Muscle layer of colon (tissue), 2 donors: ENCODE measurements around the gene CCNA1.

Source experiments
- H3K27ac ChIP-seq: one replicate; pipeline ENCODE4 v1.7.0; 2013; ENCODE audit warnings: low read depth, mild to moderate bottlenecking, low read length, moderate library complexity
- H3K27me3 ChIP-seq, 2 donors: one replicate each; pipeline ENCODE4 v1.7.0; 2013; ENCODE audit warnings: low read length in 2 of 2, mild to moderate bottlenecking in 2 of 2; ENCODE audit not compliant: insufficient read depth in 2 of 2, control insufficient read depth in 1 of 2
- H3K36me3 ChIP-seq: one replicate; pipeline ENCODE4 v1.7.0; 2013; ENCODE audit warnings: mild to moderate bottlenecking, low read length; ENCODE audit not compliant: insufficient read depth
- H3K4me1 ChIP-seq: one replicate; pipeline ENCODE4 v1.7.0; 2013; ENCODE audit warnings: mild to moderate bottlenecking, low read length; ENCODE audit not compliant: insufficient read depth
- H3K4me3 ChIP-seq, 2 donors: one replicate each; pipeline ENCODE4 v1.7.0; 2013; ENCODE audit warnings: low read length in 2 of 2, low read depth in 1 of 2, mild to moderate bottlenecking in 1 of 2, moderate library complexity in 1 of 2
- H3K9ac ChIP-seq: one replicate; pipeline ENCODE4 v1.7.0; 2013; ENCODE audit warnings: low read length
- H3K9me3 ChIP-seq: one replicate; pipeline ENCODE4 v1.7.0; 2013; ENCODE audit warnings: mild to moderate bottlenecking, low read length
- donor health status: abdominal sarcoma.
- donor health status: Adenocarcinoma of cecum.

CCNA1 gene

GRCh38 chr13:36456577-36456976, 24.3 kb downstream of the CCNA1 start:
- H3K4me3 ChIP-seq, result no peak overlapping the region
- H3K4me1 ChIP-seq, result no peaks in the 10 kb centered on the region
- H3K36me3 ChIP-seq, result no peaks in the 10 kb centered on the region
- no peaks in the 10 kb centered on the region for H3K27me3 ChIP-seq
- H3K27ac ChIP-seq, result no peak overlapping the region
- no peak overlapping the region for H3K9ac ChIP-seq
- H3K9me3 ChIP-seq, result no peaks in the 10 kb centered on the region

GRCh38 chr13:36461506-36461905, 29.2 kb downstream of the CCNA1 start:
- Histone ChIP-seq H3K4me1 (no peaks in the 10 kb centered on the region), H3K4me3 (no peak overlapping the region), H3K36me3 (no peaks in the 10 kb centered on the region), H3K9ac (no peak overlapping the region), H3K27me3 (no peaks in the 10 kb centered on the region), H3K9me3 (no peaks in the 10 kb centered on the region), H3K27ac (no peak overlapping the region)

- Histone ChIP-seq H3K27me3 (no peaks in the 10 kb centered on the region), H3K4me1 (no peaks in the 10 kb centered on the region), H3K4me3 (no peak overlapping the region), H3K9me3 (peaks cover 4% of the 10 kb centered on the region), H3K27ac (no peak overlapping the region), H3K36me3 (no peaks in the 10 kb centered on the region), H3K9ac (no peak overlapping the region)
Observed at GRCh38 chr13:36475468-36475867, 43.2 kb downstream of the CCNA1 start.

- Histone ChIP-seq H3K36me3 (no peaks in the 10 kb centered on the region), H3K27me3 (no peaks in the 10 kb centered on the region), H3K27ac (no peak overlapping the region), H3K9ac (no peak overlapping the region), H3K9me3 (peaks cover 4% of the 10 kb centered on the region), H3K4me1 (no peaks in the 10 kb centered on the region), H3K4me3 (no peak overlapping the region)
Observed at GRCh38 chr13:36476661-36477060, 44.4 kb downstream of the CCNA1 start.

GRCh38 chr13:36480726-36481427, 48.6 kb downstream of the CCNA1 start:
- H3K36me3 ChIP-seq, result no peaks in the 10 kb centered on the region
- no peak overlapping the region for H3K4me3 ChIP-seq
- H3K4me1 ChIP-seq, result no peaks in the 10 kb centered on the region
- H3K9ac ChIP-seq, result no peak overlapping the region
- H3K27me3 ChIP-seq, result no peaks in the 10 kb centered on the region
- H3K9me3 ChIP-seq, result peaks cover 2% of the 10 kb centered on the region
- no peak overlapping the region for H3K27ac ChIP-seq

- Histone ChIP-seq H3K4me1 (no peaks in the 10 kb centered on the region), H3K9ac (no peak overlapping the region), H3K36me3 (no peaks in the 10 kb centered on the region), H3K27me3 (no peaks in the 10 kb centered on the region), H3K27ac (no peak overlapping the region), H3K4me3 (no peak overlapping the region), H3K9me3 (no peaks in the 10 kb centered on the region)
Observed at GRCh38 chr13:36490055-36490454, 57.8 kb downstream of the CCNA1 start.
